GM18511 (cell line): ENCODE data around the gene GRK6.
"Not testable (repeated sequence)": the region's sequence is repeated elsewhere in the genome, so short reads cannot be mapped to it uniquely, and the experiment has no call there.

Source experiments
- ATAC-seq: cut with Tn5 transposase; IDR thresholded peaks from one replicate; pipeline ENCODE4 v1.9.1; 2021; ENCODE audit warnings: mild to moderate bottlenecking, moderate library complexity; ENCODE audit not compliant: unreplicated experiment

The GRK6 gene

GRCh38 chr5:177483994-177484901 lies 57.8 kb downstream of the GRK6 start:
- ATAC-seq = no peak

GRCh38 chr5:177484902-177485549 lies 58.5 kb downstream of the GRK6 start:
- no peak for ATAC-seq

DNA sequence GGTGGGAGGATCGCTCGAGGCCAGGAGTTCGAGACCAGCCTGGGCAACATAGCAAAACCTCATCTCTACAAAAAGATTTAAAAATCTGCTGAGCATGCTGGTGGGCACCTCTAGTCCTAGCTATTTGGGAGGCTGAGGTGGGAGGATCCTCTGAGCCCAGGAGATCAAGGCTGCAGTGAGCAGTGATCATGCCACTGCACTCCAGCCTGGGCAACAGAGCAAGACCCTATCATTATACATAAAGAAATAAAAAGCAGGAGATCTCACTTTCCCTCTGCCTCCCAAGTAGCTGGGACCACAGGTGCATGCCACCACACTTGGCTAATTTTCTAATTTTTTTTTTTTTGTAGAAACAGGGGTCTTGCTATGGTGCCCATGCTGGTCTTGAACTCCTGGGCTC lies 59.3 kb downstream of the GRK6 start:
- not testable (repeated sequence) for ATAC-seq

DNA sequence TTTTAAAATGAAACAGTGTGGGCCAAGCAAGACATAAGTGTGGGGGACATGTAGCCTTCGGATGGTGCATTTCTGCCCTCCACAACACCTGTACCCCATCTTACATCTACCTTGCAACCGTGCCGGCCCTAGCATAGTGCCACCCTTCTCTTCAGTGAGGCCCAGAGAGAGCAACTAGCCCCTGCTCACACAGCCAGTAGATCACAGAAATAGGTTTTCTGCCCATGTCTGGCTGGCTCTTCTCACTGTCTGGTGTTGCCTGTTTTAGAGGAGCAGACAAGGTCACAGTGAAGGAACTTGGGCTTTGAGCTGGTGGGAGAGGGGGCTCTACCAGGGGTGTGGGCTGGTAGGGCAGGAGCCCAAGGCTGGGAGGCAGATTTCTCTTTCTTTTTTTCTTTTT lies 59.8 kb downstream of the GRK6 start:
- no peak for ATAC-seq

- no peak for ATAC-seq
Observed at GRCh38 chr5:177487144-177487543, 60.7 kb downstream of the GRK6 start.

DNA sequence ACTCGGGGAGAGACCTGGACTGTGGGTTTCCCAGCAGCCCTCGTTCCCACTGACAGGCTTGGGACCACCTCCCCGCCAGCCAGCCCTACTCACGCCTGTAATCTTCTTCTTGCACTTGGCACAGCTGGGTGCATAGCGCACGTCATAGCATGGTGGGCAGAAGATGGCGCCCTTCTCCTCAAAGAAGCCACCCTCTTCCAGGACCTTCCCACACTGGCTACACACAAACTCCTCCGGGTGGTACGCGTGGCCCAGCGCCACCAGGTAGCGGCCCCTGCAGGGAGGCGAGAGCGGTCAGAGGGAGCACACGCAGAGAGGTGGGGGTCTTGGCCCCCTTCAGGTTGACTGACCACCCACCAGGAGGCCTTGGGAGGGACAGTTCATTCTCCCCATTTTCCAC lies 61.5 kb downstream of the GRK6 start:
- ATAC-seq = no peak

DNA sequence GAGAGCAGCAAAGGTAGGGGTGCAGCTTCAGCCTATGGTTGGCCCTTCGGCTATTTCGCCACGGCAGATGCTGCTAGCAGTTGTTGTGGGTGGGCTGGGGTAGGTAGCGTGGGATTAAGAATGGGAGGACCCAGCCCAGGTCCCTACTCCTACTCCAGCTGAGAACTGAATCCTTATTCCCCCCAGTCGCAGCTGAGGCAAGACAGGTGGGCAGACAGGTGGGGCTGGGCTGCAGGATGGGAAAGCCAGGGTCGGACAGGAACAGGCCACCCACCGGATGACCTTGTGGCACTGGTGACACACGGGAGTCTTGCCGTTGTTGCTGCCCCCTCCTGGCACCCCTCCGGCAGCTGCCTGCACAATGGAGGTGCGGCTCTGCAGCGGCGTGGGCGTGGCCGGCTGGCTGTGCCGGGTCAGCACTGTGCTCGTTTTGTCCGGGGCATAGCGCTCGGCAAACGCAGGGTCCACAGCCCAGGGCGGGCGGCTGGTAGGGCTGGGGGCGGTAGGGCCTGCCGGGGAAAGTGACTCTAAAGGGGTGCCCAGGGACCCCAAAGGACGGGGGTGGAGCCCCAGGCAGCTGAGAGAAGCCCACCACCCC lies 62.7 kb downstream of the GRK6 start:
- no peak for ATAC-seq

DNA sequence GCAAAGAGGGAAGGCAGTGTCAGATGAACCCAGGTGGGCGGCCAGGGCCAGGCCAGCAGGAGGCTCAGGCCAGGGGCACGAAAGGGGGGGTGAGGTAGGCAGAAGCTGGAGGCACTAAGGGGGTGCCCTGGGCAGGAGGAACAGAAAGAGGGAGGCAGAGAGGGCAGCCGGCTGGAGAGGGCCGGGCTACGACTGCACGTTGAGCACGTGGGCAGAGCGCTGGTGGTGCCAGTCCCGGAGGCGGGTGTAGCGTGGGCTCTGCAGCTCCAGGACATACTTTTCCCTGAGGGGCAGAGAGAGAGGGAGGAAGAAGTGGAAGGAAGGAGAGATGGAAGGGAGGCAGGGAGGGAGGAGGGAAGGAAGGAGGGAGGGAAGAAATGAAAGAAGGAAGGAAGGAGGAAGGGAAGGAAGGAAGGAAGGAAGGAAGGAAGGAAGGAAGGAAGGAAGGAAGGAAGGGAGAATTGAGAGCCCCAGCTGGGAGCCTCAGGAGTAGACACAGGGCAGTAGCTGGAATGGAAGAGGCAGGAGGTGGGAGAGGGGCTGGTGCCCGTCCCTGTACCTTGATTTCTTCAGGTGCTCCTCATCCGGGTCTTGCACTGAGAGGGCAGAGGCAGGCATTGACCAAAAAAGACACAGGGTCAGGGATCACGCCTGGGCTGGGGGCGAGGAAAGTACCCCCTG lies 64.0 kb downstream of the GRK6 start:
- ATAC-seq = no peak

DNA sequence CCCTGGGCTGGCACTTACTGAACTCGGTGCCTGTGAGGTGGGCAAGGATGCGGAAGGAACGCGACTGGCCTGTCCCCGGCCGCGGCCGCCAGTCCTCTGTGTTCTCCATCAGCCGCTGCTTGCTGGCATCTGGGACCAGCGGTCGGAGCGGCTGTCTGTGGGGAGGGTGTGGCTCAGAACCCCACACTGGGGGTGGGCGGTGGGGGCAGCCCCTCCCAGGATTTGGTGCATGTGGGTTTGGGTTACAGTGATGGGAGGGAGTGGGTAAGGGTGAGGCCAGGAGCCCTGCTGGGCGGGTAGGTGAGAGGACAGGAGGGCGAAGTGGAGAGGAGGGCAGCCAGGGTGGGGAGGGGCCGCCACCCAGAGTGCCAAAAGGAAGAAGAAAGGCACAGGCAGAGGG lies 64.5 kb downstream of the GRK6 start:
- no peak for ATAC-seq

DNA sequence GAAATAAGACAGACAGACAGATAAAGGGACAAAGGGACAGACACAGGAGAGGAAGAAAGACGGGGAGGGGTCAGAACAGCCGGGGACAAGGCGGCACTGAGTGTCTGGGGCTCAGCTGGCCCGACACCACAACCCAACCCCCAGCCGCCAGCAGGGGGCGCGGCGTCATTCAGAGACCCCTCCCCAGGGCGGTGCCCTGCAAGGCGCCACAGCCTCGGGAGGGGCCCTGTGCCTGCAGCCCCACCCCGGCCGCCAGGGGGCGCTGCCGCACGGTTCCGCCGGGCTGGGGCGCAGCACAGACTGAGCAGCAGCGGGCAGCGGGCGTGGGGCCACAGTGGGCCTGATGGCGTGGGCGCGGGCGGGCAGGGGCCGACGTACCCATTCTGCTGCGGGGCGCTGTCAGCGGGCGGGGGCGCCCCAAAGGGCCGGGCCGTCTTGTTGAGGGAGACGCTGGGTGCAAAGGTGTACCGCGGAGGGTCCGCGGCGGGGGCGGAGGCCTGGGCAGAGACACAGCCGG lies 65.0 kb downstream of the GRK6 start:
- no peak for ATAC-seq

DNA sequence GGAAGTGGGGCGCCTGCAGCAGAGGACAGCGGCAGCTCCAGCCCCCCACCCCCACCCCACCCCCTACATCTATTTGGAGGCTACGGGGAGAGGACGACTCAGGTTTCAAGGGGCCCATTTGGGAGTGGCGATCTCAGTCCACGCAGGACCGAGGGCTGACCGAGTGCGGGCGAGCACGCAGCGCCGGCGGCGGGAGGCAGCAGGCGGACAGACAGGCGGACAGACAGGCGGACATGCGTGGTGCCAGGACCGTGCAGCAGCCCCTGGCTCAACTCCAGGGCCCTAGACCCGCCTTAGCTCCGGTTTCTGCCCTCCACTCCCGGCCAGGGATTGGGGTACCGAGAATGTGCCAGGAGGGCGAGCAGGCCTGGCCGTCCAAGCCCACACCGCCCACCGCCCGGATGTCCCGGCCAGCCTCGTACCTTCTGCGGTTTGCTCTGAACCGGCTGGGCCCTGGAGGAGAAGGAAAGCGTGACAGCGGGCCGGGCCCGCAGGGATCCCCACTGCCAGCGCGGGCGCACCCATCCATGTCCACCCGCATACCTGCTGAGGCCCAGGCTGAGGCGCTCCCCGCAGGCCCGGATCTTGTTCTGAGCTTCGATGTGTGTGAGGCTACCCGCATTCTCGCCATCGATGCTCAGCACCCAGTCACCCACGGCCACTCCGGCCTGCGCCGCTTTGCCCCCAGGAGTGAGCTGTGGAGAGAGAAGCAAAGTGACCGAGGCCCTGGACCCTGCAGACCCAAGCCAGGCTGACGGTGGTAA lies 65.7 kb downstream of the GRK6 start:
- no peak for ATAC-seq
